Transverse colon (tissue), 4 donors: ENCODE results near the gene PRG2. TPM values are rescaled to one million over a fixed set of nuclear protein-coding genes. Genes with fewer than 3 reads are reported as not detected.

Experiments used
- DNase-seq: peaks from one replicate; pipeline ENCODE4 v3.0.0-alpha.2; 2019
- H3K27ac ChIP-seq, 4 donors: fragments of 200-600 bp; sonication (generic); 2 replicates each; pipeline ENCODE4 v1.5.1; 2016 to 2018; ENCODE audit warnings: inconsistent platforms in 4 of 4
- H3K27me3 ChIP-seq: fragments of 200-600 bp; sonication (generic); 2 replicates; pipeline ENCODE4 v1.5.1; 2017; ENCODE audit warnings: inconsistent platforms
- H3K36me3 ChIP-seq, 4 donors: fragments of 200-600 bp; sonication (generic); 2 replicates each; pipeline ENCODE4 v1.5.1; 2017 to 2019; ENCODE audit warnings: inconsistent platforms in 4 of 4
- H3K4me1 ChIP-seq, 4 donors: fragments of 200-600 bp; sonication (generic); 2 replicates each; pipeline ENCODE4 v1.5.1; 2017 to 2020; ENCODE audit warnings: inconsistent platforms in 4 of 4
- H3K4me3 ChIP-seq, 4 donors: fragments of 200-600 bp; sonication (generic); 1 replicate in 1 of 4; 2 replicates in 3 of 4; pipeline versions ENCODE4 v1.5.1 to v1.6.1; 2017 to 2019; ENCODE audit warnings: inconsistent platforms in 4 of 4
- H3K9me3 ChIP-seq, 2 donors: fragments of 200-600 bp; sonication (generic); 2 replicates each; pipeline ENCODE4 v1.5.1; 2017 to 2019; ENCODE audit warnings: inconsistent platforms in 2 of 2
- EP300 ChIP-seq: sonication (generic); formaldehyde crosslinking; IDR thresholded peaks from one replicate; pipeline ENCODE4 v1.6.1; 2017; ENCODE audit warnings: antibody characterized with exemption, low read depth
- POLR2A ChIP-seq: fragments of 450-650 bp; IDR thresholded peaks from one replicate; pipeline ENCODE4 v1.6.1; 2016; ENCODE audit warnings: antibody characterized with exemption, mild to moderate bottlenecking, moderate library complexity
- POLR2AphosphoS5 ChIP-seq, 3 donors: sonication (generic); formaldehyde crosslinking; IDR thresholded peaks; one replicate each; pipeline ENCODE4 v1.6.1; 2016; ENCODE audit warnings: antibody characterized with exemption in 3 of 3
- WGBS, 2 donors: methylation state at CpG; one replicate each; pipeline ENCODE4 v1.1.5; 2018; ENCODE audit warnings: low coverage in 1 of 2; 5-methylcytosine and 5-hydroxymethylcytosine counted together
- in situ Hi-C, 4 donors: fragments of 200-750 bp; cut with MboI; loops; one replicate each; pipeline versions ENCODE4 v1.15.0 to v1.15.1; 2017; ENCODE audit warnings: low sequenced_read_pairs in 3 of 4, low pct_ligation_motif_present in 1 of 4, low pct_unique_long_range_greater_than_20kb in 1 of 4
- intact Hi-C: fragments of 100-400 bp; cut with DNase I; formaldehyde crosslinking; loops from one replicate; pipeline ENCODE4 v1.15.1; 2023; ENCODE audit warnings: low total_unique reads
- total RNA-seq, 4 donors: library from RNA; depleted of rRNA; stranded (reverse); fragments of >200 nt; gene quantifications; one replicate each; pipeline ENCODE4 v1.1.0, GENCODE V29; 2016
- TF ChIP-seq, protein P1 (sequence below), 5 experiments: fragments of 200-600 bp in 3 of 5; fragments of 450-650 bp in 2 of 5; sonication (generic) in 3 of 5; IDR thresholded peaks; 1 replicate in 2 of 5; 2 replicates in 3 of 5; pipeline ENCODE4 v1.5.1; 2016 to 2017; ENCODE audit warnings: antibody characterized with exemption in 5 of 5, inconsistent platforms in 3 of 5, mild to moderate bottlenecking in 2 of 5, moderate library complexity in 1 of 5

The PRG2 gene
- total RNA-seq, 4 donors from 2014 or later: not detected

DNA sequence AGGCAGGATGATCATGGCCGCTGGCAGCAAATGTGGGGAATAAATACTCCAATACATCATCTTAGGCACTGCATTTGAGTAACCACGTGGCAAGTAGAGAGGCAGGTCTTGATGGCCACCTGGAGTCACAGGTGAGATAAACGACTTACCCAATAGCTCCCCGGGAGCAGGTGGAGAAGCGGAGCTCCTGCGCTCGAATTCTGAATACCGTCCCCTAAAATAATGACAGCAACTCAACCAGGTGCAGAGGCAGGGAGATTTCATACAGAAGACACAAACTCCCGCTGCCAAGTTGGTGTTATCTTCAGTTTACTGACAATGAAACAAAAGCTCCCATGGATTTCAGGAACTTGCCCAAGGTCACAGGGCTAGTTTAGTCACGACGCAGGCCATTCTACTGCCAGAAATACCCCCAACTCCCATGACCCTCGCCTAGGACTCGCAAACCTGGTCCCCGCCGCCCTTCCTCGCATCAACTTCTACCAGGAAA, 36.0 kb upstream of the PRG2 start:
- H3K4me1 ChIP-seq: peaks cover 18 to 47% (median 29%) of the 10 kb centered on the region in 4 donors
- H3K9me3 ChIP-seq: no peaks in the 10 kb centered on the region
- peak overlapping the region; percentile 86 to 94 (median 88) for H3K27ac ChIP-seq
- peak overlapping the region; percentile 29 to 59 (median 40) for H3K4me3 ChIP-seq
- 21 to 25% methylated on average over 8 to 16 of the region's 16 CpGs for WGBS, 2 donors
- H3K36me3 ChIP-seq: no peaks in the 10 kb centered on the region
- TF ChIP-seq POLR2A (no peak), POLR2AphosphoS5 (IDR thresholded peaks at IDR 0.05) (no peak)
- DNase-seq: no peak
- in situ Hi-C loops (no loop called here), intact Hi-C loops (no loop called here)
- H3K27me3 ChIP-seq: no peaks in the 10 kb centered on the region

DNA sequence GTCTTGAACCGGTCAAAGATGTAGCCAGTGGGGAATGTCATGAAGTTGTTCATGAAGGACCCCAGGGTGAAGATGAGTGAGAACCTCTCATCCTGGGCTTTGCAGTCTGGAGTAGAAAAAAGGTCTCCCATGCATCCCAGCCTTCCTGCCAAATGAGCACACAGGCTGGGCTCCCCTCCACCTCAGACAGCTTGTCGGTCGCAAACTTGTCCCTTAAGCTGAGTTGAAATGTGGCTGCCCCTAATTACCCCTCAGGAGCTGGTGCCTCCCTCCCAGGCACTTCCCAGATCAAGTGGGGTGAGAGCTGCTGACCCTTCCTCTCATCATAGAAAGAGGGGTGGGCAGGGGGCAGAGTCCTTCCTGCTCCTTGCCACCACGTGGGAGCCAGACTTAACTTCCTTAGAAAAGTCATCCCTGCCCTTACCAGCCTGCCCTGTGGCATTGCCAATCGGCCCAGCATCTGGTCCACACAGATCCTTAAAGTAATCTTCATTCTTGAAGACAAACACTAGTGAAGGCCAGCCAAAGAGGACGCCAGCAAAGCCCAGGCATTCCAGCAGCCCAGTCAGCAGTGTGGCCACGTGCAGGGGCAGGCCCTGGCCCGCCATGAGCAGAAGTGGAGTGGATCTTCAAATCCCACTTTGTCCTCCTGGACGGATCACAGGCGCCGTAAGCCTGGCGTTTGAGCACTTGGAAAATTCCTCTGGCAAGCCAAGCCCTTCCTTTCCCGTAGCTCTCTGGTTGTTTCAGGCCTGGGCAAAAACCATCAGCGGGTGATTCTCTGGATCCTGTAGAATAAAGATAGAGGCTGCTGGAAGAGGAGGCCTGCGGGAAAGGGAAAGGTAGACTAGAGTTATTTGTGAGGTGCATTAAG, 35.4 kb upstream of the PRG2 start:
- in situ Hi-C loops (no loop called here), intact Hi-C loops (no loop called here)
- Histone ChIP-seq H3K27ac (peak overlapping the region; percentile 86 to 94 (median 88)), H3K27me3 (no peaks in the 10 kb centered on the region), H3K9me3 (no peaks in the 10 kb centered on the region), H3K36me3 (no peaks in the 10 kb centered on the region), H3K4me1 (peaks cover 18 to 47% (median 29%) of the 10 kb centered on the region in 4 donors), H3K4me3 (peak overlapping the region in 2 of 4 donors; percentile 38 to 59)
- TF ChIP-seq POLR2AphosphoS5 (IDR thresholded peaks at IDR 0.05) (peak in 1 of 3 donors; percentile 44), EP300 (no peak)
- 53 to 80% methylated on average over 1 to 15 of the region's 15 CpGs for WGBS, 2 donors
- DNase-seq: peak; percentile 51

DNA sequence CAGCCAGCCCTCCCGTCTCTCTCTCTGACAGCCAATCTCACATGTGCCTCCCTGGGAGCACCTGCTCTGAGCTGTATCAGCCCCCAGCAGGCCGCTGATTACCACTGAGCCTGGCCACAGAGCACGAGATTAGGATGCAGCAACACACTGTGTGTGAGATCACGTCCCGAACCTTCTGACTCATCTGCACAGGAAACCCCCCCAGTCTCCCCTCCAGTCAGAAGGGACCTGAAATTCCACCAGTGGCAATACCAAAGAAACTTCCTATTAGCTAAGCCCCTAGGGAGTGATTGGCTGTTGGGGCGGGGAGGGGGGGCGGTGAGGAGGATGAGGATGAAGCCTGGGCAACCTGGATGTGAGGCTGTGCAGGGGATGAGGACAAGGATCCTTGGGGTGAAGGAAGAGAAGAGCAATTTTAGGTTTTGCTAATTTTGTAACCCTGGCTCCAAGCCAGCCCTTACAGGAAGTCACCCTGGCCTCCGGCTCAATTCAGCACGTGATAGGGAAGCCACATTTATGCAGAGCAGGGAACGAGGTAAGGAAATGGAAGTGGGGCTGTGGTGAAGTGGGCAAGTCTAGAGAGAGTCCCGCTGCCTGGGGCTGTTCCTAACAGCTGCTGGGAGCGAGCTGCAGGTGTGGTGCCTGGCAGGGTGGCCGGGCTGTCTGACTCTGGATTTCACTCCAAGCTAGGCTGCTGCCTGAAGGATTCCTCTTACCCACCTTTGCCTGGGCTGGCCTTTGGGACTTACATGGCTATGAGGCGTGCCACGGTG, 34.5 kb upstream of the PRG2 start:
- Histone ChIP-seq H3K27me3 (no peaks in the 10 kb centered on the region), H3K36me3 (no peaks in the 10 kb centered on the region), H3K9me3 (no peaks in the 10 kb centered on the region), H3K4me1 (peaks cover 18 to 44% (median 29%) of the 10 kb centered on the region in 4 donors), H3K27ac (peak overlapping the region; percentile 86 to 94 (median 88)), H3K4me3 (no peak overlapping the region)
- in situ Hi-C loops: no loop called here
- TF ChIP-seq POLR2A: no peak
- TF ChIP-seq, protein P1, sequence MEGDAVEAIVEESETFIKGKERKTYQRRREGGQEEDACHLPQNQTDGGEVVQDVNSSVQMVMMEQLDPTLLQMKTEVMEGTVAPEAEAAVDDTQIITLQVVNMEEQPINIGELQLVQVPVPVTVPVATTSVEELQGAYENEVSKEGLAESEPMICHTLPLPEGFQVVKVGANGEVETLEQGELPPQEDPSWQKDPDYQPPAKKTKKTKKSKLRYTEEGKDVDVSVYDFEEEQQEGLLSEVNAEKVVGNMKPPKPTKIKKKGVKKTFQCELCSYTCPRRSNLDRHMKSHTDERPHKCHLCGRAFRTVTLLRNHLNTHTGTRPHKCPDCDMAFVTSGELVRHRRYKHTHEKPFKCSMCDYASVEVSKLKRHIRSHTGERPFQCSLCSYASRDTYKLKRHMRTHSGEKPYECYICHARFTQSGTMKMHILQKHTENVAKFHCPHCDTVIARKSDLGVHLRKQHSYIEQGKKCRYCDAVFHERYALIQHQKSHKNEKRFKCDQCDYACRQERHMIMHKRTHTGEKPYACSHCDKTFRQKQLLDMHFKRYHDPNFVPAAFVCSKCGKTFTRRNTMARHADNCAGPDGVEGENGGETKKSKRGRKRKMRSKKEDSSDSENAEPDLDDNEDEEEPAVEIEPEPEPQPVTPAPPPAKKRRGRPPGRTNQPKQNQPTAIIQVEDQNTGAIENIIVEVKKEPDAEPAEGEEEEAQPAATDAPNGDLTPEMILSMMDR (IDR thresholded peaks at IDR 0.05): no peak
- TF ChIP-seq POLR2AphosphoS5 (IDR thresholded peaks at IDR 0.05): peak; percentile 5 to 31 (median 13)
- no peak for TF ChIP-seq EP300
- peak; percentile 66 for DNase-seq
- WGBS, 2 donors: 32 to 60% methylated on average over 6 to 15 of the region's 15 CpGs
- intact Hi-C loops: no loop called here

DNA sequence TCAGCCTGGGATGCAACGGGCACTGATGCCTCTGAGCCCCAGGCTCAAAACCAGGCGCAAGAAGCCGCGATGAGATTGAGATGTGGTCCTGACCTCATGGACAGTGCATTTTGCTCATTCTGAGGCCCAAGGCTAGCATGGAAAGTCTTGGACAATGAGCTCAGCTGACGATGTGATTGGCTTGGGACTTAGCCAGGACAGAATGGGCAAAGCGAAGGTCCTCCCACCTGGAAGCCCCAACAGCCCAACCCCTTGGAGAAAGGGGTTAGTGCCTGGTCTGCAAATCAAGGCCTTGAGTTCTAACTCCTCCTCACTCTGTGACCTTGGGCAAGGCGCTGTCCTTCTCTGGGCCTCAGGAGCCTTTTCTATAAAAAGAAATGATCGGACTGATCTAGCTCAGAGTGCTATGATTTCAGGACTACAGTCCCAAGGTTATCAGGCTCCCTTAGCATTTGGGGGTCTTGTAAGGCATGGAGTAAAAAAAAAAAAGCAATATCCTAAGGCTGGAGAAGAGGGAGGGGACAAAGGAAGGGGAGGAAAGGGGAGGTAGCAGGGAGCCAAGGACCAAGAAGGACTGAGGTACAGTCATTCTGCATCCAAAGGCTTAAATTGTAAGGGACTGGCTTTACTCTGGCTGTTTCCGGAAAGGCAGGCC, 33.8 kb upstream of the PRG2 start:
- 81 to 90% methylated on average over 5 to 9 of the region's 9 CpGs for WGBS, 2 donors
- Histone ChIP-seq H3K36me3 (no peaks in the 10 kb centered on the region), H3K9me3 (no peaks in the 10 kb centered on the region), H3K4me3 (no peak overlapping the region), H3K4me1 (peaks cover 18 to 43% (median 29%) of the 10 kb centered on the region in 4 donors), H3K27ac (peak overlapping the region; percentile 86 to 94 (median 88)), H3K27me3 (no peaks in the 10 kb centered on the region)
- TF ChIP-seq EP300 (no peak), POLR2A (no peak), POLR2AphosphoS5 (IDR thresholded peaks at IDR 0.05) (no peak)
- TF ChIP-seq, protein P1 (IDR thresholded peaks at IDR 0.05): no peak
- in situ Hi-C loops: no loop called here
- no peak for DNase-seq
- intact Hi-C loops: no loop called here
